Measurements from ENCODE around the gene CCP110.

Gene CCP110

DNA sequence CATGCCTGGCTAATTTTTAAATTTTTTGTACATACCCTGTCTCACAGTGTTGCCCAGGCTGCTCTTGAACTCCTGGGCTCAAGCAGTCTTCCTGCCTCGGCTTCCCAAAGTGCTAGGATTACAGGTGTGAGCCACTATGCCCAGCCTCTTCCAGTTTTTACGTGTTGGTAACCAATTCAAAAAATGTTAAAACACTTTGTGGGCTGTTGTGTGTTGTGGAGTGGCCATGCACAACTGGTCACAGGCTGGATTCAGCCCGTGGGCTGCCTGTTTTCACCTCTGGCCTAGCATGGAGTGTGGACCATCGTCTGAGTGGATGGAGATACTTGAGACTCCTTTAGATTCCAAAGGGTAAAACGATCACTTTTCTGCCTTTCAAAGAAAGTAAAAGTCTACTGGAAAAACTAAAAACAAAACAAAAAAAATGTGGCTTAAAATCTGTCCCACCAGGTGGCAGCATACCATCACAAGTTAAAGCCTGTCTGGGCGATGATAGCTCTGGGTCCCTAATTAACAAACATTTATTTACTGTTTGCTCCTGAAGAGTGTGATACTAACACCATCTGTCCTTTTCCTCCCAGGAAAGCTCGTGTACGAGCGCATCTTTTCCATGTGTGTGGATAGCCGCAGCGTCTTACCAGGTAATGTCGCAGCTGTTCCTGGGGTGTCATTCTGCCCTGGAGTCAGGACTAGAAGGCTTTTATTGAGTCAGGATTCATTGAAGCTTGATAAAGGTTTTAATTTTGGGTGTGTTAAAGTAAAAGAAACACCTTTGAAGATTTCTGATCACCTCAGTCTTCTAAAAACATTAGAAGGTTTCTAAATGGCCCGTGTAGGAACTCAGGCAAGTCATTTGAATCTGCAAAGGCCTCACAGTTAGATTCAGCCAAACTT lies 77.6 kb downstream of the CCP110 start:
- no peak for DNase-seq

Measured in GOT3 (cell line).